ENCODE results near the gene OR6X1.
A peak's percentile ranks its signal among the peaks of the same experiment; 100 is the strongest.
"Not testable (repeated sequence)": the region's sequence is repeated elsewhere in the genome, so short reads cannot be mapped to it uniquely, and the experiment has no call there.

The OR6X1 gene

DNA sequence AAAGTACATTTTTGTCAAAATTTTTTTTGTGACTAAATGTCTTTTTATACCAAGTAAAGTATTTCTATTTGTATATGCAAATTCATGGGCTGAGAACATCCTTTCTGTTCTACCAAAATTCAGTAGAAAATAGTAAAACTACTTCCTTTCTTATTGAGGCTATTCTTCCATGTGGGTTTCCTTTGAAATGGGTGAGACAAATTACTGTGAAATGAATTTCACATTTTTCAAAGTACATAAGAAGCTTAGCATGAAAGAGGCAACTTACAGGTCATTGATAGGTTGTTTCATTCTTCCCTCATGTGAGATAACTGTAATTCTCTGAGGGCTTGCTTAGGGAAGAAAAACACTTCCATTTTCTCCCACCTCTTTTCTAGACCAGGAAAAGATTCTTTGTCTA is 1.0 kb upstream of the OR6X1 start:
- Histone ChIP-seq H3K9ac (ENCODE audit: low read length) (no peak overlapping the region), H3K4me1 (ENCODE audit: control insufficient read depth, insufficient read depth, low read length) (no peaks in the 10 kb centered on the region), H3K4me3 (ENCODE audit: low read depth, low read length) (no peak overlapping the region), H3K9me3 (ENCODE audit: control insufficient read depth, insufficient read depth, low read depth, low read length) (no peaks in the 10 kb centered on the region; the same call in 1 of the 2 replicates), H3K36me3 (ENCODE audit: control insufficient read depth, insufficient read depth, low read length) (no peaks in the 10 kb centered on the region), H3K27ac (ENCODE audit: low read depth, low read length) (no peak overlapping the region), H3K27me3 (ENCODE audit: control insufficient read depth, insufficient read depth, low read length) (no peaks in the 10 kb centered on the region)

DNA sequence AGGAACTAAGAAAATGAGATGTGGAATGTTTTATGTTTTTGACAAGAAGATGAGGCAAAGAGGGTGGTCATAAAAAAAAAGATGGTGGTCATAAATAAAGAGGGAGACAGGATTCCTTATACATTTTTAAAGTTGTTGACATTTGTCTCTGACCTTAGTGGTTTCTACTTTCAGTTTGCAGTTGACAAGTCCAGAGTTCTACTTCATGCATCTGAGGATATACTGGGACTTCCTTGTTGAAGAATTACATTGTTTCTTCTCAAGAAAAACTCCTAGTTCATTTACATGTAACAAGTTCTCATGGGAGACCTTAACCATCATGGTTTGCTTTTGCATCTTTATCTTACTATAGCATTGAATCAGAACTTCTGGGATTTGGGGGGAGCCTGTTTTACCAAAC is 1.2 kb downstream of the OR6X1 start:
- no peak overlapping the region for H3K9ac ChIP-seq (ENCODE audit: low read length)
- H3K4me1 ChIP-seq (ENCODE audit: control insufficient read depth, insufficient read depth, low read length) = no peaks in the 10 kb centered on the region
- no peaks in the 10 kb centered on the region; the same call in none of the 2 replicates for H3K9me3 ChIP-seq (ENCODE audit: control insufficient read depth, insufficient read depth, low read depth, low read length)
- no peak overlapping the region for H3K27ac ChIP-seq (ENCODE audit: low read depth, low read length)
- no peak overlapping the region for H3K4me3 ChIP-seq (ENCODE audit: low read depth, low read length)
- H3K36me3 ChIP-seq (ENCODE audit: control insufficient read depth, insufficient read depth, low read length) = no peaks in the 10 kb centered on the region
- H3K27me3 ChIP-seq (ENCODE audit: control insufficient read depth, insufficient read depth, low read length) = no peaks in the 10 kb centered on the region

DNA sequence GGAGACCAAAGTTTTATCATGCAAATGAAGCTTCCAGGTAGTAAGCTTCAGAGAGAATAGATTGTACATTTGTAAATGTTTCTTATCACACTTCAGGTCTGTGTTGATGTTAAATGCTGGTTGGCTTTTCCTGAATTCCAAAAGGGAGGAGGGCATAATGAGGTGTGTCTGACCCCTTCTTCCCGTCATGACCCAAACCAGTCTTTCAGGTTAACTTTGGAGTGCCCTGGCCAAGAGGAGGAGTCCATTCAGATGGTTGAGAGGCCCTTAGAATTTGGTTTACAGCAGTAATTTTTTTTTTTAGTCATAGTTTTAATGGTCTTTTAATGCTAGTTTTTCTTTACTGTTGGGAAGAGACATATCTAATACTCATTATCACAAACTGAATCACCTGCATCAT is 2.5 kb downstream of the OR6X1 start:
- Histone ChIP-seq H3K36me3 (ENCODE audit: control insufficient read depth, insufficient read depth, low read length) (no peaks in the 10 kb centered on the region), H3K9me3 (ENCODE audit: control insufficient read depth, insufficient read depth, low read depth, low read length) (no peaks in the 10 kb centered on the region; the same call in none of the 2 replicates), H3K4me1 (ENCODE audit: control insufficient read depth, insufficient read depth, low read length) (peaks cover under 1% of the 10 kb centered on the region; the same call in 1 of the 2 replicates)

DNA sequence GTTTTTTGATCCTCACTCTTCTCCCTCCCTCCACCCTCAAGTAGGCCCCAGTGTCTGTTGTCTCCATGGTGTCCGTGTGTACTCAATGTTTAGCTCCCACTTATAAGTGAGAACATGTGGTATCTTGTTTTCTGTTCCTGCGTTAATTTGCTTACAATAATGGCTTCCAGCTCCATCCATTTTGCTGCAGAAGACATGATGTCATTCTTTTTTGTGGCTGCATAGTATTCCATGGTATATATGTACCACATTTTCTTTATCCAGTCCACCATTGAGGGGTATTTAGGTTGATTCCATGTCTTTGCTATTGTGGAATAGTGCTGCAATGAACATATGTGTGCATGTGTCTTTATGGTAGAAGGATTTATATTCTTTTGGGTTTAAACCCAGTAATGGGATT is 6.0 kb downstream of the OR6X1 start:
- H3K36me3 ChIP-seq (ENCODE audit: control insufficient read depth, insufficient read depth, low read length); H3K9me3 ChIP-seq (ENCODE audit: control insufficient read depth, insufficient read depth, low read depth, low read length); H3K4me3 ChIP-seq (ENCODE audit: low read depth, low read length); H3K9ac ChIP-seq (ENCODE audit: low read length); H3K27ac ChIP-seq (ENCODE audit: low read depth, low read length); H3K27me3 ChIP-seq (ENCODE audit: control insufficient read depth, insufficient read depth, low read length): not testable (repeated sequence)
- H3K4me1 ChIP-seq (ENCODE audit: control insufficient read depth, insufficient read depth, low read length) = peaks cover 30% of the 10 kb centered on the region

More for the DNA sequence above, 2.5 kb downstream of the OR6X1 start:
- Histone ChIP-seq H3K4me3 (ENCODE audit: low read depth, low read length) (no peak overlapping the region), H3K27me3 (ENCODE audit: control insufficient read depth, insufficient read depth, low read length) (no peaks in the 10 kb centered on the region), H3K9ac (ENCODE audit: low read length) (no peak overlapping the region), H3K27ac (ENCODE audit: low read depth, low read length) (no peak overlapping the region)

DNA sequence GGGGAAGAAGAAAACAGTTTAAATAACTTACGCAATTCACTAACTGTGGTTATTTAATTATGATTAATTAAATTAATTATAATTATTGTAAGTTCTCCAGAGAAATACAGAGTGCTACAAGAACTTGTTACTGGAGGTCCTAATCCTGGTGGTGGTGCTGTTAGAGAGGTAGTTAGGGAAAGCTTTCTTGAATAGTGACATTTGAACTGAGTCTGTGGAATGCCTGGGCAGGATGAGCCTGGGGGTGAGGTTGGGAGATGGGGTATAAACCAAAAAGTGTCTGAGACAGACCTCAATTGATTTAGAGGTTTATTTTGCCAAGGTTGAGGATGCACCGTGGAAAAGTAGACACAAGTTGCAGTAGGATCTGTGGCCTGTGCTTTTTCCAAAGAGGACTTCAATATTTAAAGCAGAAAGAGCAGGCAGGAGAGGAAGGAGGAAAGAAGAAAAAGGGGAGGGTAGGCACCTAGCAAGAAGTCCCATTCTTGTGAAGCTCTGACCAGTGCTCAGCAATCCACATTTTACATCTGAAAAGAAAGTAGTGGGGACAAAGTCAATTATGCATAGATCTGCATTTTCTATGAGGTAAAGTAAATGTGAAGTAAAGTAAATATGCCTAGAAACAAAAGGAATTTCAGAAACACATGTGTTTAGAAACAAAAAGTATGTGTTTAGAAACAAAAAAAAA is 8.4 kb downstream of the OR6X1 start:
- H3K9me3 ChIP-seq (ENCODE audit: control insufficient read depth, insufficient read depth, low read depth, low read length) = no peaks in the 10 kb centered on the region; the same call in none of the 2 replicates
- peaks cover 41% of the 10 kb centered on the region for H3K4me1 ChIP-seq (ENCODE audit: control insufficient read depth, insufficient read depth, low read length)
- H3K27ac ChIP-seq (ENCODE audit: low read depth, low read length) = peak overlapping the region; percentile 64
- H3K36me3 ChIP-seq (ENCODE audit: control insufficient read depth, insufficient read depth, low read length) = no peaks in the 10 kb centered on the region
- peak overlapping the region; percentile 56 for H3K9ac ChIP-seq (ENCODE audit: low read length)
- H3K4me3 ChIP-seq (ENCODE audit: low read depth, low read length) = peak overlapping the region; percentile 24; the same call in 1 of the 2 replicates
- no peaks in the 10 kb centered on the region for H3K27me3 ChIP-seq (ENCODE audit: control insufficient read depth, insufficient read depth, low read length)

DNA sequence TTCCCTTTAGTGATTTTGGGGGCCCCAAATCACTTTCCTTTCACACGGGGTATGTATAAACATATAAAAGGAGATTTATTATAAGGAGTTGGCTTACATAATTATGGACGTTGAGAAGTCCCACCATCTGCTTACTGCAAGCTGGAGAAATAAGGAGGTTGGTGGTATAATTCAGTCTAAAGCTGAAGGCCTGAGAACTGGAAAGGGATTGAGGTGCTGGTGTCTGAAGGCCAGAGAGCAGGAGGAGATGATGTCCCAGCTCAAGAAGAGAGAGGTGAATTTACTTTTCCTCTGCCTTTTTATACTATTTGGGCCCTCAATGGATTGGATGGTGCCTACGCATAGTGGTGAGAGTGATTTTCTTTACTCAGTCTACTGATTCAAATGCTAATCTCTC is 11.6 kb downstream of the OR6X1 start:
- Histone ChIP-seq H3K4me1 (ENCODE audit: control insufficient read depth, insufficient read depth, low read length) (peaks cover 47% of the 10 kb centered on the region), H3K36me3 (ENCODE audit: control insufficient read depth, insufficient read depth, low read length) (peaks cover 26% of the 10 kb centered on the region), H3K9me3 (ENCODE audit: control insufficient read depth, insufficient read depth, low read depth, low read length) (peaks cover 12% of the 10 kb centered on the region), H3K9ac (ENCODE audit: low read length) (peak overlapping the region; percentile 93), H3K27me3 (ENCODE audit: control insufficient read depth, insufficient read depth, low read length) (no peaks in the 10 kb centered on the region), H3K27ac (ENCODE audit: low read depth, low read length) (peak overlapping the region; percentile 93; the same call in 1 of the 2 replicates), H3K4me3 (ENCODE audit: low read depth, low read length) (peak overlapping the region; percentile 80)

DNA sequence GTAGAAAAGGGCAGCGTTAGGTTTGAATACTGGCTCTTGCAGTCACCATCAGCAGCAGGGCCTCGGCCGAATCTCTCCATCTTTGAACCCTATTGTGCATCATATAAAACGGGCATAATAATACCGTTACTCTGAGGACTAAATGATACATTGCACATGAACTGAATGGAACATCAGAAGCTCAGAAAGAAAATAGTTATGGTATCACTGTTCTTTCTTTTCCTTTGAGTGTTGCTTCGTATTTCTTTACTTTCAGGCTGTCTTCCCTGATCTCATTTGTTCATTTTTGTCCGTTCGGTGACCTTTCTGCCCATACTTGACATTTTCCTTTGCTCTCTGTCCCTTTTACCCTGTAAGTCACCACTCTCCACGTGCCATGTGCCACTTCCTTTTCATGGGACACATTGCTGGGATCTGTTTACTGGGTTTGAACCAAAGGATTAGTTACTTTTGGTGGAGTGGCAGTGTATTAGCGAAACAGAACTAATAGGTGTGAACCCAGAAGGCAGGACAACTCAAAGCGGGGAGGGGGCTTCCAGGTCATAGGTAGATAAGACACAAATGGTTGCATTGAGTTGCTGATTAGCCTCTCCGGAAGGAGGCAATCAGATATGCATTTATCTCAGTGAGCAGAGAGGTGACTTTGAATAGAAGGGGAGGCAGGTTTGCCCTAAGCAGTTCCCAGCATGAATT is 12.1 kb downstream of the OR6X1 start:
- Histone ChIP-seq H3K4me3 (ENCODE audit: low read depth, low read length) (peak overlapping the region; percentile 80), H3K27me3 (ENCODE audit: control insufficient read depth, insufficient read depth, low read length) (no peaks in the 10 kb centered on the region), H3K27ac (ENCODE audit: low read depth, low read length) (peak overlapping the region; percentile 93), H3K4me1 (ENCODE audit: control insufficient read depth, insufficient read depth, low read length) (peaks cover 47% of the 10 kb centered on the region), H3K9ac (ENCODE audit: low read length) (peak overlapping the region; percentile 93), H3K36me3 (ENCODE audit: control insufficient read depth, insufficient read depth, low read length) (peaks cover 32% of the 10 kb centered on the region), H3K9me3 (ENCODE audit: control insufficient read depth, insufficient read depth, low read depth, low read length) (peaks cover 17% of the 10 kb centered on the region)

DNA sequence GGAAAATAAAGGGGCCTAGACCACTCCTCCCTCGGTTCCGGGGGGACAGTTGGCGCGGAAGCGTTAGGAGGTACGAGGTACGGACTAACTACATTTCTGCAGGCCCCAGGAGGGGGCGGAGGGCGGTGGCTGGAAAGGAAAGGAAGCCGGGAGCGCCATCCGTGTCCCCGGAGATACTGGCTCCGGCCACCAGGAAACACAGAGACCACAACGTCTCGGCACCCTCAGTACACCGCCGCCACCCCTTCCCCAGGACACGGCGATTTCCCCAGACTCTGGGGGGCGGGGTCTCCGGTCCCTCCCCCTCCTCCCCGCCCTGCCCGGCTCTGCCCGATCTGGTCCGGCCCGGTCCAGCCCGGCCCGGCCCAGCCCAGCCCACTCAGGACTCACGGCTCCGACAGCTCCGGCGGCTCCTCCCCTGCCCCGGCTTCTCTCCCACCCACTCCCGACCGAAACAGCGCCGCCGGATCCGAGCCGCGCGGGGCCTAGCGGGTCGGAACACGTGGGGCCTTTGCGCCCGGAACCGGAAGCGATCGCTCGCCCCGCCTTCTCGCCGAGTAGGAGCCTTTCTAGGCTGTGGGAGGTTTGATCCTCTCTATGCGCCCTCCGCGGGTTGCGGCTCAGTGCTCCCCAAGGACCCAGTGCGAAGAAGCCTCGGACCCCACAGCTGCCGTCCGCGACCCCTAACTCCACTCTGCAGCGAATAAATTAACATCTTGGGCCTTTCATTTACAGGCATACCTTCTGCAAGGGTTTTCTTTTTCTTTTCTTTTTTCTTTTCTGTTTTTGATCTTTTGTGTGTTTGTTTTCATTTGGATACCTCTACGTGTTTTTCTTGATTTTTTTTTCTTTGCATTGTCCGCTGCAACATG is 12.9 kb downstream of the OR6X1 start, which contains the start of gene ZNF202:
Gene ZNF202 (minus strand): TSS at position 502 of the 872 bp plus-strand sequence. CDS start 10,772 bp downstream, outside the sequence.
- peak within 1 kb of the TSS; percentile 93 for H3K27ac ChIP-seq (ENCODE audit: low read depth, low read length)
- no peaks in the 10 kb centered on the region for H3K27me3 ChIP-seq (ENCODE audit: control insufficient read depth, insufficient read depth, low read length)
- peaks cover 43% of the 10 kb centered on the region for H3K4me1 ChIP-seq (ENCODE audit: control insufficient read depth, insufficient read depth, low read length)
- H3K9ac ChIP-seq (ENCODE audit: low read length) = peak within 1 kb of the TSS; percentile 93
- H3K4me3 ChIP-seq (ENCODE audit: low read depth, low read length) = peak within 1 kb of the TSS; percentile 80
- H3K36me3 ChIP-seq (ENCODE audit: control insufficient read depth, insufficient read depth, low read length) = peaks cover 39% of the 10 kb centered on the region
- H3K9me3 ChIP-seq (ENCODE audit: control insufficient read depth, insufficient read depth, low read depth, low read length) = peaks cover 21% of the 10 kb centered on the region

DNA sequence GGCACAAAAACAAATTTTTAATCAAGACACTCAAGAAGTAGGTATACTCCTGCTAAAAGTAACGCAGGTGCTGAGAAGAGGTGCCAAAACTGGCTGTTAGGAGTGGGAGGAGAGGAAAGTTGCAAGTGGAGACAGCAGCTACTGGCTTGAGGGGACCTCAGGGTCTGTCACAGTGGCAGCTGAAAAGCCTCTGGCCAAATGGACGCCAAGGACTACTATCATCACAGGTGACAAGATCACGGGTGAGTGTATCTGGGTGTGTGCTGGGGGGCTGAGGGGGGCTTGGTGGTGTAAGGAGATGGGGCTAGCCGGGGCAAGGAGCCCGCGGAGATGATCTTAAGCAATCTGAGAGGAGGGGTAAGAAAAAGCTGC is 13.5 kb downstream of the OR6X1 start:
- Histone ChIP-seq H3K27ac (ENCODE audit: low read depth, low read length) (peak overlapping the region; percentile 93; the same call in 1 of the 2 replicates), H3K4me1 (ENCODE audit: control insufficient read depth, insufficient read depth, low read length) (peaks cover 37% of the 10 kb centered on the region), H3K27me3 (ENCODE audit: control insufficient read depth, insufficient read depth, low read length) (no peaks in the 10 kb centered on the region), H3K36me3 (ENCODE audit: control insufficient read depth, insufficient read depth, low read length) (peaks cover 46% of the 10 kb centered on the region), H3K9me3 (ENCODE audit: control insufficient read depth, insufficient read depth, low read depth, low read length) (peaks cover 21% of the 10 kb centered on the region), H3K4me3 (ENCODE audit: low read depth, low read length) (peak overlapping the region; percentile 80), H3K9ac (ENCODE audit: low read length) (peak overlapping the region; percentile 93)

DNA sequence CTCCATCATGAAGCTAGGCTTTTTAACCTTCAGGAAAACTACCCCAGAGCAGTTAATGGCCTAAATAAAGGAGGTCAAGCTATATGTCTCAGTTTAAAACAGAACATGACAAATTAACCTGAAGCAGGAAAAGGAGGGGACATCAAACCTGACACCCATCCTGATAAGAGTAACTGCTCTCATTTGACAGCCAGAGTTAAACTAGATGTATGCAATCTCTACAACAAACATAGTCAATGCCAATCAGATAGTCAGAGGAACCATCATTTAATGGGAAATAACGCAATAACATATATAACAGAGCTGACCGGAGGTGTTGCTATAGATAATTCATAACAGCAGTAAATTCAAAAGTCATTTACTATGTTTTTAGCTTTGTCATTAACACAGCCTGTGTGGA is 15.9 kb downstream of the OR6X1 start:
- H3K27me3 ChIP-seq (ENCODE audit: control insufficient read depth, insufficient read depth, low read length) = no peaks in the 10 kb centered on the region
- peaks cover 18% of the 10 kb centered on the region; the same call in 1 of the 2 replicates for H3K4me1 ChIP-seq (ENCODE audit: control insufficient read depth, insufficient read depth, low read length)
- H3K9me3 ChIP-seq (ENCODE audit: control insufficient read depth, insufficient read depth, low read depth, low read length) = peaks cover 21% of the 10 kb centered on the region
- no peak overlapping the region for H3K9ac ChIP-seq (ENCODE audit: low read length)
- peaks cover 70% of the 10 kb centered on the region for H3K36me3 ChIP-seq (ENCODE audit: control insufficient read depth, insufficient read depth, low read length)
- no peak overlapping the region for H3K27ac ChIP-seq (ENCODE audit: low read depth, low read length)
- H3K4me3 ChIP-seq (ENCODE audit: low read depth, low read length) = no peak overlapping the region

Data from HUES6 (cell line).